IMR-90 (cell line): ENCODE results near the gene PLXDC1. TPM values are rescaled to one million over a fixed set of nuclear protein-coding genes. Genes with fewer than 3 reads are reported as not detected.

Source experiments
- ATAC-seq: fragments of 200-7000 bp; cut with Tn5 transposase; 2 replicates; pipeline ENCODE4 v1.9.1; 2020; ENCODE audit warnings: low read depth, mild to moderate bottlenecking, moderate library complexity
- BruUV-seq: library from RNA; stranded (reverse); fragments of 400-500 nt; replicated peaks from 2 replicates; lab custom pipeline; 2021; lab: Mats Ljungman, UMichigan
- CTCF ChIA-PET: fragments of 300-600 bp; formaldehyde crosslinking; extraction: SDS; loops from one replicate; lab custom pipeline; 2021; ENCODE audit warnings: antibody characterized with exemption; lab: Yijun Ruan, JAX
- POLR2A ChIA-PET: fragments of 300-600 bp; sonication (Branson Sonifier 250); formaldehyde crosslinking; loops from one replicate; lab custom pipeline; 2022; ENCODE audit warnings: antibody characterized with exemption; ENCODE audit not compliant: unreplicated experiment; lab: Charles Lee
- DNase-seq: peaks from one replicate; pipeline ENCODE4 v3.0.0; 2013
- H2AFZ ChIP-seq: replicated peaks from 2 replicates; pipeline ENCODE3; 2013; ENCODE audit warnings: low read length, mild to moderate bottlenecking; ENCODE audit not compliant: poor library complexity
- H2AK5ac ChIP-seq: 2 replicates; pipeline ENCODE4 v1.6.1; 2013; ENCODE audit warnings: low read depth, low read length, inconsistent platforms
- H2AK9ac ChIP-seq: replicated peaks from 2 replicates; pipeline ENCODE3; 2013; ENCODE audit warnings: mild to moderate bottlenecking, low read depth, low read length, moderate library complexity; ENCODE audit not compliant: poor library complexity
- H2BK120ac ChIP-seq: 2 replicates; pipeline ENCODE4 v1.6.1; 2013; ENCODE audit warnings: low read depth, low read length, inconsistent platforms
- H2BK15ac ChIP-seq: 3 replicates; pipeline ENCODE4 v1.6.1; 2013; ENCODE audit warnings: low read depth, low read length, inconsistent platforms
- H2BK20ac ChIP-seq: 2 replicates; pipeline ENCODE4 v1.6.1; 2013; ENCODE audit warnings: low read depth, mild to moderate bottlenecking, inconsistent platforms, low read length, moderate library complexity
- H2BK5ac ChIP-seq: 2 replicates; pipeline ENCODE4 v1.6.1; 2013; ENCODE audit warnings: mild to moderate bottlenecking, low read depth, low read length, inconsistent platforms; ENCODE audit not compliant: poor library complexity, severe bottlenecking
- H3K14ac ChIP-seq: replicated peaks from 2 replicates; pipeline ENCODE4 v1.6.1; 2013; ENCODE audit warnings: low read depth, low read length, inconsistent platforms
- H3K18ac ChIP-seq: 2 replicates; pipeline ENCODE4 v1.6.1; 2013; ENCODE audit warnings: low read depth, low read length, control low read depth
- H3K23ac ChIP-seq: 2 replicates; pipeline ENCODE4 v1.6.1; 2013; ENCODE audit warnings: low read depth, low read length, inconsistent platforms
- H3K27ac ChIP-seq: 2 replicates; pipeline ENCODE4 v1.5.1; 2013; ENCODE audit warnings: mild to moderate bottlenecking, control low read depth, low read length; ENCODE audit not compliant: insufficient read depth
- H3K27me3 ChIP-seq: 2 replicates; pipeline ENCODE4 v1.6.1; 2013; ENCODE audit warnings: low read length; ENCODE audit not compliant: control insufficient read depth, insufficient read depth
- H3K36me3 ChIP-seq: 2 replicates; pipeline ENCODE4 v1.6.1; 2013; ENCODE audit warnings: low read length, mixed read lengths; ENCODE audit not compliant: control insufficient read depth, insufficient read depth
- H3K4ac ChIP-seq: 2 replicates; pipeline ENCODE4 v1.6.1; 2013; ENCODE audit warnings: low read depth, low read length, inconsistent platforms
- H3K4me1 ChIP-seq: 2 replicates; pipeline ENCODE4 v1.6.1; 2013; ENCODE audit warnings: low read length, mixed read lengths; ENCODE audit not compliant: control insufficient read depth, insufficient read depth
- H3K4me2 ChIP-seq: 2 replicates; pipeline ENCODE4 v1.6.1; 2013; ENCODE audit warnings: low read depth, mild to moderate bottlenecking, control low read depth, low read length, moderate library complexity
- H3K4me3 ChIP-seq: 2 replicates; pipeline ENCODE4 v1.5.1; 2013; ENCODE audit warnings: low read depth, mild to moderate bottlenecking, control low read depth, low read length, moderate library complexity; ENCODE audit not compliant: insufficient read depth
- H3K56ac ChIP-seq: 2 replicates; pipeline ENCODE4 v1.6.1; 2013; ENCODE audit warnings: low read length, inconsistent platforms; ENCODE audit not compliant: insufficient read depth; ENCODE audit errors: extremely low read depth
- H3K79me1 ChIP-seq, 2 experiments: 2 replicates each; pipeline ENCODE4 v1.6.1; 2013; ENCODE audit warnings: low read length in 2 of 2, inconsistent platforms in 1 of 2, low read depth in 1 of 2
- H3K9ac ChIP-seq: 2 replicates; pipeline ENCODE4 v1.6.1; 2013; ENCODE audit warnings: low read depth, low read length, control low read depth
- H3K9me1 ChIP-seq: 2 replicates; pipeline ENCODE4 v1.6.1; 2013; ENCODE audit warnings: low read length, inconsistent platforms; ENCODE audit not compliant: insufficient read depth
- H3K9me3 ChIP-seq: 2 replicates; pipeline ENCODE4 v1.6.1; 2013; ENCODE audit warnings: low read length; ENCODE audit not compliant: control insufficient read depth, insufficient read depth
- H4K20me1 ChIP-seq: 2 replicates; pipeline ENCODE4 v1.6.1; 2013; ENCODE audit warnings: low read length, inconsistent platforms; ENCODE audit not compliant: insufficient read depth
- H4K5ac ChIP-seq: 2 replicates; pipeline ENCODE4 v1.6.1; 2013; ENCODE audit warnings: mild to moderate bottlenecking, low read depth, low read length, control low read depth
- H4K8ac ChIP-seq, 2 experiments: 2 replicates each; pipeline ENCODE4 v1.6.1; 2013; ENCODE audit warnings: low read depth in 2 of 2, low read length in 2 of 2, control low read depth in 1 of 2, inconsistent platforms in 1 of 2
- H4K91ac ChIP-seq: 2 replicates; pipeline ENCODE4 v1.6.1; 2013; ENCODE audit warnings: low read depth, low read length, inconsistent platforms; ENCODE audit not compliant: insufficient read depth
- BHLHE40 ChIP-seq: fragments of 150-350 bp; IDR thresholded peaks from 2 replicates; pipeline ENCODE4 v1.6.1; 2016; ENCODE audit warnings: mild to moderate bottlenecking, low read depth, low read length
- CTCF ChIP-seq: conservative IDR thresholded peaks from 2 replicates; pipeline ENCODE4 v1.5.1; 2012; ENCODE audit warnings: mild to moderate bottlenecking, low read depth, low read length, improper control_type of control experiment
- MXI1 ChIP-seq: IDR thresholded peaks from 2 replicates; pipeline ENCODE4 v1.6.1; 2012; ENCODE audit warnings: low read depth, mild to moderate bottlenecking, low read length, moderate library complexity, borderline replicate concordance
- SMC3 ChIP-seq: fragments of 150-350 bp; IDR thresholded peaks from 2 replicates; pipeline ENCODE4 v1.6.1; 2016; ENCODE audit warnings: low read depth, mild to moderate bottlenecking, antibody characterized with exemption, low read length, moderate library complexity
- whole genome bisulfite sequencing, 2 experiments: methylation state at CpG; one replicate each; pipeline versions ENCODE4 v1.1.5 to v1.1.7; 2013; ENCODE audit warnings: missing lambda C conversion rate in 2 of 2; ENCODE audit not compliant: insufficient read length in 1 of 2; ENCODE audit errors: extremely low coverage in 2 of 2; 5-methylcytosine and 5-hydroxymethylcytosine counted together
- dilution Hi-C: fragments of 300-500 bp; cut with HindIII; formaldehyde crosslinking; loops from one replicate; pipeline ENCODE4 v1.14.3; 2018; ENCODE audit warnings: low sequenced_read_pairs; ENCODE audit not compliant: unreplicated experiment
- in situ Hi-C: fragments of 300-500 bp; cut with MboI; formaldehyde crosslinking; loops from 3 replicates; pipeline ENCODE4 v1.14.3; 2019; ENCODE audit warnings: low sequenced_read_pairs, inconsistent platforms, mixed read lengths
- intact Hi-C: fragments of 100-400 bp; cut with micrococcal nuclease; formaldehyde crosslinking; loops from 2 replicates; pipeline ENCODE4 v1.10.0; 2022
- polyA plus RNA-seq, 3 experiments: library from polyadenylated mRNA; depleted of rRNA; stranded (reverse); fragments of >200 nt; gene quantifications; 2 replicates each; pipeline ENCODE4 v1.2.3, GENCODE V29; 2012; ENCODE audit warnings: low replicate concordance in 1 of 3
- total RNA-seq: library from RNA; depleted of rRNA; stranded (reverse); fragments of >200 nt; gene quantifications from 2 replicates; pipeline ENCODE4 v1.2.3, GENCODE V29; 2012

PLXDC1 gene
- total and polyA plus RNA-seq, 2 of the 4 experiments (the other 2 are of a cell fraction) = under 0.01 to 0.50 TPM

GRCh38 chr17:39064819-39065218, 86.6 kb downstream of the PLXDC1 start:
- H2AFZ ChIP-seq = peak overlapping the region; percentile 47

More at GRCh38 chr17:39064819-39065218, 86.6 kb downstream of the PLXDC1 start:
- no CpG with 5 or more reads among the region's 5 CpGs for WGBS, 2 experiments
- no peak overlapping the region for H3K18ac ChIP-seq
- ChIA-PET CTCF (interaction anchor here (0.9 to 1.0 kb wide), 2 partner anchors 10 to 82 kb away, joined by 3 to 4 read pairs; no protein-coding TSS in a partner anchor), POLR2A (no interaction called here)
- H3K79me1 ChIP-seq = no peaks in the 10 kb centered on the region
- no peak overlapping the region for H3K9ac ChIP-seq
- peak overlapping the region; percentile 1; the same call in 1 of the 2 replicates for H2BK120ac ChIP-seq
- peaks cover 3% of the 10 kb centered on the region for H3K27me3 ChIP-seq
- H3K56ac ChIP-seq = no peak overlapping the region
- no peak overlapping the region for H2BK20ac ChIP-seq
- H3K9me1 ChIP-seq = peaks cover 3% of the 10 kb centered on the region; the same call in 1 of the 2 replicates
- BruUV-seq = no TSS peak
- H3K23ac ChIP-seq = no peak overlapping the region
- in situ Hi-C loops = no loop called here
- no peak overlapping the region for H2BK15ac ChIP-seq
- H3K36me3 ChIP-seq = no peaks in the 10 kb centered on the region
- no peak overlapping the region for H3K4me3 ChIP-seq
- no peaks in the 10 kb centered on the region for H3K9me3 ChIP-seq
- TF ChIP-seq SMC3 (no peak), BHLHE40 (no peak), CTCF (no peak), MXI1 (no peak)
- peak overlapping the region; percentile 7 for H2AK9ac ChIP-seq
- no peak overlapping the region for H4K5ac ChIP-seq
- no peak overlapping the region for H2BK5ac ChIP-seq
- H4K91ac ChIP-seq = no peak overlapping the region
- H3K27ac ChIP-seq = no peak overlapping the region
- dilution Hi-C loops = no loop called here
- H2AK5ac ChIP-seq = peak overlapping the region; percentile 5; the same call in 1 of the 2 replicates
- intact Hi-C loops = loop anchor here (5.0 to 10.0 kb wide), 2 partner anchors 83 to 170 kb away; no protein-coding TSS in a partner anchor
- ATAC-seq = no peak
- H3K4me2 ChIP-seq = peak overlapping the region; percentile 21; the same call in 1 of the 2 replicates
- no peak for DNase-seq
- no peaks in the 10 kb centered on the region for H4K20me1 ChIP-seq
- peaks cover 15% of the 10 kb centered on the region for H3K4me1 ChIP-seq
- H4K8ac ChIP-seq = no peak overlapping the region
- no peak overlapping the region for H3K14ac ChIP-seq
- H3K4ac ChIP-seq = no peak overlapping the region
